NCI-H446 treated with DMSO at 0.1 percent for 48 hours (cell line): ENCODE data around the gene SCT.

Experiments
- DNase-seq: peaks from one replicate; lab custom pipeline; 2025; lab: John Stamatoyannopoulos, UW

Gene SCT

DNA sequence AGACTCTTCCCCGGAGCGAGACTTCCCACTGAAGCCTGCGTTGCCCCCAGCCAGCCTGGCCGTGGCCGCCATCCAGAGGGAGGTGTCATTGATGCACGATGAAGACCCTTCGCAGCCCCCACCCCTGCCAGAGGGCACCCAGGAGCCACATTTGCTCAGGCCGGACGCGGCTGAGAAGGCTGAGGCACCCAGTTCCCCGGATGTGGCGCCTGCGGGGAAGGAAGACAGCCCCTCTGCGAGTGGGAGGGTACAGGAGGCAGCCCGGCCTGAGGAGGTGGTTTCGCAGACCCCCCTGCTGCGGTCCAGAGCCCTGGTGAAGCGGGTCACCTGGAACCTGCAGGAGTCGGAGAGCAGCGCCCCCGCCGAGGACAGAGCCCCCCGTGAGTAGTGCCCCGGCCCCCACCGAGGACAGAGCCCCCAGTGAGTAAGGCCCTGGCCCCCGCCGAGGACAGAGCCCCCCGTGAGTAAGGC is 17.6 kb downstream of the SCT start:
- DNase-seq, result no peak

DNA sequence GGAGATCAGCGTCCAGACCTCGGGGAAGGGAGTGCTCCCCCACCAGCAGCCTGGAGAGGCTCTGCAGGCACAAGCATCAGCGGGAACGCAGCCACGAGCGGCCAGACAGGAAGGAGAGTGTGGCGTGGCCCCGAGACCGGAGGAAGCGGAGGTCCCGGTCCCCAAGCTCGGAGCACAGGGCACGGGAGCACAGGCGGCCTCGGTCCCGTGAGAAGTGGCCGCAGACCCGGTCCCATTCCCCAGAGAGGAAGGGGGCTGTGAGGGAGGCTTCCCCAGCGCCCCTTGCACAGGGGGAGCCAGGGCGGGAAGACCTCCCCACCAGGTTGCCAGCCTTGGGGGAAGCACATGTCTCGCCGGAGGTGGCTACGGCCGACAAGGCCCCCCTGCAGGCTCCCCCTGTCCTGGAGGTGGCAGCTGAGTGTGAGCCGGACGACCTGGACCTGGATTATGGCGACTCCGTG is 18.2 kb downstream of the SCT start:
- no peak for DNase-seq

DNA sequence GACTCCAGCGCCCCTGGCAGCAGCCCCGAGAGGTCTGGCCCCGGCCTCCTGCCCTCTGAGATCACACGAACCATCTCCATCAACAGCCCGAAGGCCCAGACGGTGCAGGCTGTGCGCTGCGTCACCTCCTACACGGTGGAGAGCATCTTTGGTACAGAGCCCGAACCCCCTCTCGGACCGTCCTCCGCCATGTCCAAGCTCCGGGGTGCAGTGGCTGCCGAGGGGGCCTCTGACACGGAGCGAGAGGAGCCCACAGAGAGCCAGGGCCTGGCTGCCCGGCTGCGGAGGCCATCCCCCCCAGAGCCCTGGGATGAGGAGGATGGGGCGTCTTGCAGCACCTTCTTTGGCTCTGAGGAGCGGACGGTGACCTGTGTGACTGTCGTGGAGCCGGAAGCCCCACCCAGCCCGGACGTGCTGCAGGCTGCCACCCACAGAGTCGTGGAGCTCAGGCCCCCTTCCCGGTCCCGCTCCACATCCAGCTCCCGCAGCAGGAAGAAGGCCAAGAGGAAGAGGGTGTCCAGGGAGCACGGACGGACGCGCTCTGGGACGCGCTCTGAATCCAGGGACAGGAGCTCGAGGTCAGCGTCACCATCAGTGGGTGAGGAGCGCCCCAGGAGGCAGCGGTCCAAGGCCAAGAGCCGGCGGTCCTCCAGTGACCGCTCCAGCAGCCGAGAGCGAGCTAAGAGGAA is 18.9 kb downstream of the SCT start:
- no peak for DNase-seq

DNA sequence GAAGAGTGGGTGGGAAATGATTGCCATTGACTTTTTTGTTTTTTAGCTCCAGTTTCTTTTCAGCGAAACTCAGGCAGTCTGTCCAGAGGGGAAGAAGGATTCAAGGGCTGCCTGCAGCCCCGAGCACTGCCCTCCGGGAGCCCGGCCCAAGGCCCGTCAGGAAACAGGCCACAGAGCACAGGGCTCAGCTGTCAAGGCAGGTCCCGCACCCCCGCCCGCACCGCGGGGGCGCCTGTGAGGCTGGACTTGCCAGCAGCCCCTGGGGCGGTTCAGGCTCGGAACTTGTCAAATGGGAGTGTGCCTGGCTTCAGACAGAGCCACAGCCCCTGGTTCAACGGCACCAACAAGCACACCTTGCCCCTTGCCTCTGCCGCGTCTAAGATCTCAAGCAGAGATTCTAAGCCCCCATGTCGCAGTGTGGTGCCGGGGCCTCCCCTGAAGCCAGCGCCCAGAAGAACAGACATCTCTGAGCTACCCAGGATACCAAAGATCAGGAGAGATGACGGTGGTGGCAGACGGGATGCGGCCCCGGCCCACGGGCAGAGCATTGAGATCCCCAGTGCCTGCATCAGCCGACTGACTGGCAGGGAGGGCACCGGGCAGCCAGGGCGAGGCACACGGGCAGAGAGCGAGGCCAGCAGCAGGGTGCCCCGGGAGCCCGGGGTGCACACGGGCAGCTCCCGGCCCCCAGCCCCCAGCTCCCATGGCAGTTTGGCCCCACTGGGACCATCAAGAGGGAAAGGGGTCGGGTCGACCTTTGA is 19.8 kb downstream of the SCT start:
- no peak for DNase-seq

DNA sequence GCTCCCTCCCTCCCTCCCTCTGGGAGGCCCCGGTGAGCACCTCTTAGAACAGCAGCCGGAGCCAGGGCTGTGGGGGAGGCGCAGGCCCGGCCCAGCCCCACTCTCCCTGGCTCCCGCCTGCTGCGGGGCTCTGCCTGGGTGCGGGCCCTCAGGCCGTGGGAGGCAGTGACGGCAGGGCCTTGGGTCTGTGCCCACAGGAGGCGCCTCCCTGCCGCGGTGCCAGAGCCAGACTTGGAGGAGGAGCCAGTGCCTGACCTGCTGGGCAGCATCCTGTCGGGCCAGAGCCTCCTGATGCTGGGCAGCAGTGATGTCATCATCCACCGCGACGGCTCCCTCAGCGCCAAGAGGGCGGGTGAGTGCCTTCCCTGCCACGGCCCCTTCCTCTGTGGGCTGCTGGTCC is 20.7 kb downstream of the SCT start:
- no peak for DNase-seq

DNA sequence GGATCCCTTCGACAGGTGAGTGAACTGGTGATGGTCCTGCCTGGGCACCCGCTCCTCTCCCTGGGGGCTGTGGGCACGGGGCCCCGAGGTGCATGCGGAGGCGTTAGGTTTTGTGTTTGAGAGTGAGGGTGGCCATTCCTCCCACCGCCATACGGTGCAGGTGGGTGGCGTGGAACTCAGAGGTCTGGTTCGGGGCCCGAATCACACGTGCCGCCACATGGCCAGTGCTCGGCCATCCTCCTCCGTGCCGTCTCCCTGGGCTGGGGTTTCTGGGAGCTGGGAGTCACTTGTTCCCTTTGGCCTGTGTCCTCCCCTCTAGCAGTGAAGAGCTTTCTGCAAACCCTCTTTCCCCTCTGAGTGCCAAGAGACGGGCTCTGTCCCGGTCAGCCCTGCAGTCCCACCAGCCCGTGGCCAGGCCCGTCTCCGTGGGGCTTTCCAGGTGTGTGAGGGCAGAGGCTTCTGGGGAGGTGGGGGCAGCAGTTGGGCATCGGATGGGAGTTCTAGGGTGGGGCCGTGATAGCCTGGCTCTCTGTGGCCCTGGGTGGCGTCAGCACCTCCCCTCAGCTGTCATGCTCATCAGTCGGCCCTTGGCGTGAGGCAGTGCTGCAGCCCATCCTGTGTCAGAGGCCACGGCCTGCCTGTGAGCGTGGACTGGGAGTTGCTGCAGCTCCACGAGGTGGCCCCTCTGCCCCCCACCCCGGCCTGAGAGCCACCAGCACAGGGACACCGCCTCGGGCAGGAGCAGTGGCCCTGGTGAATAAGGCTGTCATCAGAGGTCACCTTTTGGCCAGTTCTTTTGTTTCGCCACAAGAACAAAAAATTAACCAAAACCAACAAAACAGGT is 21.5 kb downstream of the SCT start:
- no peak for DNase-seq

DNA sequence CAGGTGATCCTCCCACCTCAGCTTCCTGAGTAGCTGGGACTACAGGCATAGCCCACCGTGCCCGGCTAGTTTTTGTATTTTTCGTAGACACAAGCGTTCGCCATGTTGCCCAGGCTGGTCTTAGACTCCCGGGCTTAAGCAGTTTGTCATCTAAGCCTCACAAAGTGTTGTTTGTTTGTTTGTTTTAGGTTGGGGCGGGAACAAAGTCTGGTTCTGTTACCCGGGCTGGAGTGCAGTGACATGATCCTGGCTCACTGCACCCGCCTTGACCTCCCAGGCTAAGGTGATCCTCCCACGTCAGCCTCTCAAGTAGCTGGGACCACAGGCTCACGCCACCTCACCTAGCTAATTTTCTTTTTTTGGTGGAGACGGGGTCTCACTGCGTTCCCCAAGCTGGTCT is 23.8 kb downstream of the SCT start:
- DNase-seq, result no peak

DNA sequence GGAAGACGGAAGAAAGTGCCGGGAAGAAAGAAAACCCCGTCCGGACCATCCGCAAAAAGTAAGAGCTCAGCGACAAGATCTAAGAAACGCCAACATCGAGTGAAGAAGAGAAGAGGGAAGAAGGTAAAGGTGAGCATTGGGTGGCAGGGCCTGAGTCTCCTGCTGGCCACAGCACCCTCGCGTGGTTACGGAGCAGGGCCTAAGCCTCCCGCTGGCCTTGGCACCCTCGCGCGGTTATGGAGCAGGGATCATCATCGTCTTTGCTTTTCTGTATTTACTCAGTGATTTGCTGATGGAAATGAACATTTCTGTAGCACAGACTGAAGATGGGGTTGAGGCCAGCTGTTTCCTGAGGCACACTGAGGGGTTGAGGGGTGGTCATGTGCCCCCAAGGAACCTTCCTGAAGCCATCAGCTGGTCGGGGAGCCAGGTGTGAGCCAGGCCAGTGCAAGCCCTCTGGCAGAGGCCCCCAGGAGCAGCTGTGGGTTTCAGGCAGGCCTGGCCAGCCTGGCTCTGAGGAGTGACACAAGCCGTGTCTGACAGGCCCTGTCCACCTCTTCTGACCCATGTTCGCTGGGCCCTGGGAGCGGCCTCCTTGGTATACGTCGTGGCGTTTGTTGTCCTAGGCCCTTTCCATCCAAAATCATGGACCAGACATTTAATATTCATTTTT is 25.3 kb downstream of the SCT start:
- DNase-seq, result no peak

DNA sequence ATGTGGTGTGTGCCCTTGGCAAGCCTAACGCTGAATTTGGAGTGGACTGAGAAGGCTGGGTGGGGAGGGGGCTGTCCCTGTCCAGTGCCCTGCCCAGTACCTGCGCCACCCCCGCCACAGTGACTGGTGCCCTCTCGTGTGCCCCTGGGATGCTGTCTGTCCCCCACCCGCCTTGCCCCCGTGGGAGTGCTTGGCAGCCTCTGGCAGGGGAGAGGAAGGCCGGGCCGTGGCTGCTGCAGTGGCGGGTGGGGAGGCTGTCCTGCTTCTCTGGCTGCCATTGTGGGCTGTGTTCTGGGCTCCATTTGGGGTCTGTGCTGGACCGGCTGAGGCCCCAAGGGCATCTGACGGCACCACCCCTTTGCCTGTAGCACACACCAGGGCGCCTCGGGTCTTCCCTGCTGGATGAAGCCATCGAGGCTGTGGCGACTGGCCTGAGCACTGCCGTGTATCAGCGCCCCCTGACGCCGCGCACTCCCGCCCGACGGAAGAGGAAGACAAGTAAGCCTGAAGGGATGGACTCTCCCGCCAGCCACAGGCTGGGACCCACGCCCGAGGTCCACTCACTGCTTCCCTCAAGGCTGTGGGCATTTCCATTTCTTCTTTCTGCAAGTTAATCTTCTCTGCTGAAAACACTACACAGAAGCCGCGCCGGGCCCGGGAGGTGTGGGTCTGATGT is 28.8 kb downstream of the SCT start:
- DNase-seq, result no peak

DNA sequence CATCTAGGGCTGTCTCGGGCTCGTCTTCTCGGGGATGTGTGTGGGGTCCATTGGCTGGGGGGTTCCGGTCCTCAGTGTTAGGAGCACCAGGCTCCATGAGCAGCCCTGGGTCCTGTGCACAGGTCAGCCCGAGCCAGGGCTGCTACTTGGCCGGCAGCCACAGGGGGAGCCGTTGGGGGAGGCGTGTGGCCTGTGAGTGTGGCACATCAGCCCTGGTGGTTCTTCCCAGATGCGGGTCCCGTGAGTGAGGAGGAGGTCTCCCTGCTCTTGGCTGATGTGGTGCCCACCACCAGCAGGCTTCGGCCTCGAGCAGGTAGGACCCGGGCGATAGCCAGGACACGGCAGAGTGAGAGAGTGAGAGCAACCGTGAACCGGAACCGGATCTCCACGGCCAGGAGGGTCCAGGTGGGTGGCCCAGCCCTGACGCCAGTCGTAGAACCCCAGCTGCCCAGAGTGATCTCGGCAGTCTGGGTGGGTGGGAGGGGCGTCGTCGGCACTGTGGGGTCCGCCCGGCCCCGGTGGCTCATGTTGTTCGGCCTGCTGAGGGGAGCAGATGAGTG is 29.7 kb downstream of the SCT start:
- no peak for DNase-seq

DNA sequence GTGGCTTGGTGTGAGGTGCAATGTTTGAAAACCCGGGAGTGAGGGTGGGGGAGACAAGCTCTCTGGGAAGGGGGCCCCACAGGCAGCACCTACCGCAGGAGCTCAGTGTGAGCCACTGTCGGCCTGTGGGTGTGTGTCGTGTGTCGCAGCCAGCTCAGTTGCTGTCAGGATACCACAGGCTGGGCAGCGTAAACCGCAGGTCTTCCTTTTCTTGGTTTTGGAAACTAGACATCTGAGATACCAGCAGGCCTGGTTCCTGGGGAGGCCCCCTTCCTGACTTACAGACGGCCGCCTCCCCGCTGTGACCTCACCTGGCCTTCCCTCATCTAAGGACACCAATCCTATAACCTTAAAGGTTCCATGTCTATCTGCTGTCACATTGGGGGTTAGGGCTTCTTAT is 30.6 kb downstream of the SCT start:
- no peak for DNase-seq

DNA sequence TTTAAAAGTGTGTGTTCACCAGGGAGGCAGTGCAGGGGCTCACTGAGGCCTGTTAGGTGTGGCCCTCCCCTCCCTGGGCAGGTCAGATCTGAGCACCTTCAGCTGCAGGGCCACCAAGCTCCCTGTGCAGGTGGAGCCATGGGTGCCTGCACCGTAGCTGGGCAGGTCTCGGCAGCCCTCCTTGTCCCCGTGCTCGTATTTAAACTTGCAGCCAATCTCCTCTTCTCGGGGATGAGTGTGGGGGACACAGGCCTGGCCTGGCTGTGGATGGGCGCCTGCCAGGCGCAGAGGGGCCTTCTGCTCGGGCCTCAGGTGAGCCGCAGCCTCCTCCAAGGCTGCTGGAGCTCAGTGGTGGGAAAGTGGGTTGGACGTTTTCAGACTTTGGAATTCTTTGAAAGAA is 31.6 kb downstream of the SCT start:
- DNase-seq, result no peak

DNA sequence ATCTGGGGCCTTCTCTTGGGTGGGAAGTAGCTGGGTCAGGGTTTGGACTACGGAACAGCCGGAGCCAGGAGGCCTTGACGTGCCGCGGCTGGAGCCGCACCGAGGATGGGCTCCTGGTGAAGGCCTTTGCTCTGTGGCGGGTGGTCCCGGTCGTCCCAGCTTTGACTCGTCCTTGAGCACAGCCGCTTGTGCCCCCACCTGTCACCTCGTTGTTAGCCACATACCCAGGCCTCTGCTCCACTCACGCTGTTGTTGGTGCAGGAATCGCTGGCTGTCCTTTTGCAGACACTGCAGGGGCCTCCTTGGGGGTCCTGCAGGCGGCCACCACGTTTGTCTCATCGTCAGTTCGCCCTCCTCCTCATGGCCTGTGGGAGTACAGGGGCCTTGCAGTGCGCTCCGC is 33.6 kb downstream of the SCT start:
- DNase-seq, result no peak

DNA sequence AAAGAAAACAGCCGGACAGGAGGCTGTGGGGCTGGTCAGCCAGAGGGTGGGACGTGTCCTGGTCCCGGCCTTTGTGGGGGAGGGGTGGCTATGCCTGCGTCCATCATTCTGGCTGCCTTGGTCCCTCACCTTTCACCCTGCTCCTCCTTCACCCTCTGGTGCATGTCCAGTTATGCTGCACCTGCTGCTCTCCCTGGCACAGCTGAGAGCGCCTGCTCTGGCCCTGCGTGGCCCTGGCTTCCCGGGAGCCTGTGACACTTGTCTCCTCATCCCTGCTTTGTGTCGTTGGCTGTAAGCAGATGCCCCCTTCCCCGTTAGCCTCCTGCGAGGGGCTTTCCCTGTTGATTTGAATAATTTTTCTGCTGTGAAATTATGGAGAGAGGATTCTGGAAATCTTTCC is 34.1 kb downstream of the SCT start:
- DNase-seq, result no peak

DNA sequence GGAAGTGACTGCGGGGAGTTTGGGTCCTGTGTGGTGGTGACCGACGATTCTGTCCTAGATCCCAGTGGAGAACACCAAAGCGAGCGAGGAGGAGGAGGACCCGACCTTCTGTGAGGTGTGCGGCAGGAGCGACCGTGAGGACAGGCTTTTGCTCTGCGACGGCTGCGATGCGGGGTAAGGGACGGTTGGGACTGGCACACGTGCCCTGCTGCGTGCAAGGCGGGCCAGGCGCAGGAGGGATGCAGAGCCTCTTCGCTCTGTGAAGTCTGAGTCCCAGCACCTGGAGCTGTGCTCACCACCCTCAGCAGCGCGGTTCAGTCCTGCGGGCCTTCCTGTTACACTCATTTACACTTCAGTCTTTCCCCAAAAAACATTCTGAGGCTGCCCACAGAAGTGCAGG is 34.5 kb downstream of the SCT start:
- no peak for DNase-seq

DNA sequence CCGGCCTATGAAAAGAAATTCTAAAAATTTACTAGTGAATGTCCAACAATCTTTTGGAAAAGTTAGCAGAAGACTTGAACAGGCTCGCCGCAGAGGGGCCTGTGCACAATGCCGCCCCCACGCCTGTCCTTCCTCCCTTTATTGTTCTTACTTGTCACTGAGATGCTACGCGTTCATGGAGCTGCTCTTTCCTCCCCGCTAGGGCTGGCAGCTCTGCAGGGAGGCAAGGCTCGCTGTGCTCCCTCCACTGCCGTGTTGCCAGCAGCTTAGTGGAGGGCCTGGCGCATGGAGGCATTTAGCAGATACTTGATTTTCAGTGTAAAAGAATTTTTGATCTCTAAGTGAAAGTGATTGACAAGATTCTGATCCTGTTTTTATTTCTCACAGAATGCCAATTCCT is 36.0 kb downstream of the SCT start:
- DNase-seq, result no peak

DNA sequence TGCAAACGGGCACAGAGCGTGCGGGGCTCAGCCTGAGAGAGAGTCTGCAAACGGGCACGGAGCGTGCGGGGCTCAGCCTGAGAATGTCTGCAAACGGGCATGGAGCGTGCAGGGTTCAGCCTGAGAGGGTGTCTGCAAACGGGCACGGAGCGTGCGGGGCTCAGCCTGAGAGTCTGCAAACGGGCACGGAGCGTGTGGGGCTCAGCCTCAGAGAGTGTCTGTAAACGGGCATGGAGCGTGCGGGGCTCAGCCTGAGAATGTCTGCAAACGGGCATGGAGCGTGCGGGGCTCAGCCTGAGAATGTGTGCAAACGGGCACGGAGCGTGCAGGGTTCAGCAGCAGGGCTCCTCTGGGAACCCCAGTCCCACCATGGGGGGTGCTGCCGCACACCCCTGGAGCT is 37.2 kb downstream of the SCT start:
- no peak for DNase-seq

DNA sequence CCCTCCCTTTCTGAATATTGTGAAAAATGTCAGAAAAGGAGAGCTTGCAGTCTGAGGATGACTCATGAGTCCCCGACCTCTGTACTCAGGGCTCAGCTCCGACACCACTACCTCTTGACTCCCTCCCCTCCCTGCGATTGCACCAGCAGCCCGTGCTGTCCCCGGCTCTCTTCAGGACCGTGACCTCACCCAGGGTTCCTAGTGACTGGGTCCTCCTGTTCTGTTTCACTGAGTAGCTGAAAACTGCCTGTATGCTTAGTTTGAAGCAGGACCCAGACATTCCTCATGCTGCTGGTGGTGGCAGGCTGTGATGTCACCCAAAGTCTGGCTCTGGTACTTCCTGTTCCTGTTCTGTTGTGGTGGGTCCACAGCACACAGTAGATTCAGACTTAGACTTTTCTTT is 39.0 kb downstream of the SCT start:
- DNase-seq, result no peak

DNA sequence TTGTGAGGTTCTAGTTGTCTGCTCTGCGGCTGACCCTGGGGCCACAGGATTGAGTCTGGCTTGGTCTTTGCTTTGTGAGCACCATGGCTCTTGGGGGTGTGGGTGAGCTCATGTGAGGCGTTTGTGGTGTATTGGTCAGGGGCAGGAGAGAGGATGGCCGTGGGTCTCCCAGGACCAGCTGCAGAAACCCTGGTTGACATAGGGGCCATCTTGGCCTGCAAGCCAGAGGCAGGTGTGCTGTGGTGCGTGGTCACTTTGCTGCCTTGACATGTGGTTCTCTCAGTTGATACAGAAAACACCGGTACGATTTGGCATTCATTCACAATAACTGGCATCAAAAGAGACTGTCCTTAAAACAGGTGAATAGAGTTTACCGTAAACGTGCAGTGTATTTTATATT is 39.4 kb downstream of the SCT start:
- no peak for DNase-seq

DNA sequence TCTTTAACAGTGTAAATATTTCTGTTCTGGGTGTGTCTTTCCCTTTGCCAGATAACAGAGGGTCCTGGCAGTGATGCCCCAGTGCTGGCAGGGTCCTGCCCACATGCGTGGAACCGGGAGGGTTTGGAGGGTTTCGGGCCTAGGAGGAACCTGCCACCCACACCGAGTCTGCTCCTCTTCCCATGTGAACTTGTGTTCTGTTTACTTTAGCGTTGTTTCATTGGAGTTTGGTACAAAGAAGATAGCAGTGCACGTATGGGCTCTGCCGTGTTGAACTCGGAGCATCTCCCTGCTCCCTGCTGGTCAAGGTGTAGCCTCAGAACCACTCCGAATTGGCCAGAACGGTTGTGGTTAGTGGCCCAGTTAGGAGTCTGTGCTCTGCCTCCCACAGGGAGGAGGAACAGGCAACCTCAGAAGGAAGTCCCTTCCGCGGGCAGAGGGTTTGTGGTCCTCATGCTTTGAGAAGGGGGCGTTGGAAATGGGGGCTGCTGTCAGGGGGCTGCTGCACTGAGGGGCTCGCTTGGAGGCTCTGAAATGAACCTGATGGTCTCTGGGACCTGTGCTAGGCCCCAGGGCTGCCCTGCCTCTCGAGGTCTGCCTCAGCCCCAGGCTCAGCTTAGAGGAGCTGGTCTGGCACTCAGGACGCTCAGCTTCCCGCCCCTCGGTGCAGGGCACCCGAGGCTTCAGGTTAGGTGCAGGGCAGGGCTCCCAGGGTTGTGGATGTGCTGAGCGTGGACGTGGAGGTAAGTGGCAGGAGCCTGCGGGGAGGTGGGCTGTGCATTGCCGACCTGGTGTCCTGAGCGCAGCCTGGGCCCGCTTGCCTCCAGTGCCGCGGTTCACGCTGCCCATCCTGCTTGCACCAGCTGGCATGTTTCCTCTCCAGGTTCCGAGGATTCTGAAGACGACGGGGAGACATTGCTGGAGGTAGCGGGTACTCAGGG is 40.3 kb downstream of the SCT start:
- DNase-seq, result no peak
